ENCODE data around the gene TMCC2.

- TF ChIP-seq, protein P1, sequence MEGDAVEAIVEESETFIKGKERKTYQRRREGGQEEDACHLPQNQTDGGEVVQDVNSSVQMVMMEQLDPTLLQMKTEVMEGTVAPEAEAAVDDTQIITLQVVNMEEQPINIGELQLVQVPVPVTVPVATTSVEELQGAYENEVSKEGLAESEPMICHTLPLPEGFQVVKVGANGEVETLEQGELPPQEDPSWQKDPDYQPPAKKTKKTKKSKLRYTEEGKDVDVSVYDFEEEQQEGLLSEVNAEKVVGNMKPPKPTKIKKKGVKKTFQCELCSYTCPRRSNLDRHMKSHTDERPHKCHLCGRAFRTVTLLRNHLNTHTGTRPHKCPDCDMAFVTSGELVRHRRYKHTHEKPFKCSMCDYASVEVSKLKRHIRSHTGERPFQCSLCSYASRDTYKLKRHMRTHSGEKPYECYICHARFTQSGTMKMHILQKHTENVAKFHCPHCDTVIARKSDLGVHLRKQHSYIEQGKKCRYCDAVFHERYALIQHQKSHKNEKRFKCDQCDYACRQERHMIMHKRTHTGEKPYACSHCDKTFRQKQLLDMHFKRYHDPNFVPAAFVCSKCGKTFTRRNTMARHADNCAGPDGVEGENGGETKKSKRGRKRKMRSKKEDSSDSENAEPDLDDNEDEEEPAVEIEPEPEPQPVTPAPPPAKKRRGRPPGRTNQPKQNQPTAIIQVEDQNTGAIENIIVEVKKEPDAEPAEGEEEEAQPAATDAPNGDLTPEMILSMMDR (IDR thresholded peaks at IDR 0.05; ENCODE audit: low read depth, low read length, poor library complexity, severe bottlenecking): no peak
- TF ChIP-seq EZH2phosphoT487 (IDR thresholded peaks at IDR 0.05; ENCODE audit: borderline replicate concordance, low read length): no peak
Observed at GRCh38 chr1:205240118-205240517, 12.4 kb downstream of the TMCC2 start.

Measured in DOHH2 (cell line).